Panc1 (cell line): ENCODE measurements around the gene DNASE1L1. TPM values are rescaled to one million over a fixed set of nuclear protein-coding genes. Genes with fewer than 3 reads are reported as not detected.

Experiments used
- ATAC-seq: fragments of 200-7000 bp; cut with Tn5 transposase; 2 replicates; pipeline ENCODE4 v1.9.1; 2020; ENCODE audit warnings: mild to moderate bottlenecking, moderate library complexity
- BruUV-seq: library from RNA; stranded (reverse); fragments of 400-500 nt; replicated peaks from 2 replicates; lab custom pipeline; 2021; lab: Mats Ljungman, UMichigan
- CTCF ChIA-PET: fragments of 300-600 bp; sonication (Branson Sonifier 250); formaldehyde crosslinking; loops from one replicate; lab custom pipeline; 2022; ENCODE audit warnings: antibody characterized with exemption; lab: Charles Lee
- POLR2A ChIA-PET: fragments of 300-600 bp; sonication (Branson Sonifier 250); formaldehyde crosslinking; loops from one replicate; lab custom pipeline; 2022; ENCODE audit warnings: antibody characterized with exemption; lab: Charles Lee
- DNase-seq: peaks from one replicate; pipeline ENCODE4 v3.0.0-alpha.2; 2010; ENCODE audit warnings: low read depth, low spot score
- H3K27ac ChIP-seq: 2 replicates; pipeline ENCODE4 v1.5.1; 2011; ENCODE audit warnings: mild to moderate bottlenecking, low read length, inconsistent platforms
- H3K27me3 ChIP-seq: fragments of 200-500 bp; sonication (Bioruptor generic); 2 replicates; pipeline ENCODE4 v1.6.0; 2014; ENCODE audit warnings: low read length, inconsistent platforms; ENCODE audit not compliant: control insufficient read depth, insufficient read depth
- H3K36me3 ChIP-seq: fragments of 200-500 bp; sonication (Bioruptor generic); 2 replicates; pipeline ENCODE4 v1.5.1; 2014; ENCODE audit warnings: inconsistent platforms, mild to moderate bottlenecking, low read length, moderate library complexity; ENCODE audit not compliant: control insufficient read depth, insufficient read depth
- H3K4me1 ChIP-seq: 2 replicates; pipeline ENCODE4 v1.5.1; 2011; ENCODE audit warnings: inconsistent platforms, mild to moderate bottlenecking, low read length, moderate library complexity; ENCODE audit not compliant: control insufficient read depth, insufficient read depth
- H3K4me3 ChIP-seq, 2 experiments: 2 replicates each; pipeline ENCODE4 v1.5.1; 2011 to 2012; ENCODE audit warnings: low read depth in 2 of 2, low read length in 2 of 2, mild to moderate bottlenecking in 2 of 2, inconsistent platforms in 1 of 2, moderate library complexity in 1 of 2
- H3K9me3 ChIP-seq: fragments of 200-500 bp; sonication (Bioruptor generic); 2 replicates; pipeline ENCODE4 v1.5.1; 2014; ENCODE audit warnings: low read depth, mild to moderate bottlenecking, inconsistent platforms, low read length, moderate library complexity; ENCODE audit not compliant: control insufficient read depth, insufficient read depth
- CTCF ChIP-seq: fragments of 450-650 bp; IDR thresholded peaks from 2 replicates; pipeline ENCODE4 v1.5.1; 2017; ENCODE audit warnings: mild to moderate bottlenecking
- POLR2AphosphoS5 ChIP-seq: IDR thresholded peaks from 2 replicates; pipeline ENCODE4 v1.6.1; 2012; ENCODE audit warnings: mild to moderate bottlenecking, low read depth, low read length, moderate library complexity
- REST ChIP-seq, 2 experiments: IDR thresholded peaks; 2 replicates each; pipeline ENCODE4 v1.6.1; 2011 to 2012; ENCODE audit warnings: low read depth in 2 of 2, control low read depth in 1 of 2, low read length in 1 of 2, mild to moderate bottlenecking in 1 of 2, moderate library complexity in 1 of 2; ENCODE audit not compliant: insufficient read depth in 1 of 2
- SIN3A ChIP-seq: IDR thresholded peaks from 2 replicates; pipeline ENCODE4 v1.6.1; 2012; ENCODE audit warnings: low read depth, mild to moderate bottlenecking, low read length, moderate library complexity, borderline replicate concordance; ENCODE audit not compliant: insufficient read depth
- TCF7L2 ChIP-seq: IDR thresholded peaks from 2 replicates; pipeline ENCODE4 v1.6.1; 2011; ENCODE audit warnings: mild to moderate bottlenecking, low read depth, low read length, inconsistent platforms
- in situ Hi-C: cut with HindIII; loops from 2 replicates; pipeline ENCODE4 v1.10.0; 2016; ENCODE audit warnings: low sequenced_read_pairs, low pct_unique_long_range_greater_than_20kb
- intact Hi-C: fragments of 100-400 bp; cut with micrococcal nuclease; formaldehyde crosslinking; loops from one replicate; pipeline ENCODE4 v1.10.0; 2022; ENCODE audit not compliant: unreplicated experiment
- total RNA-seq: library from RNA; stranded (reverse); gene quantifications from one replicate; pipeline ENCODE4 v1.2.1, GENCODE V29; 2021; ENCODE audit not compliant: unreplicated experiment

DNASE1L1 gene
- total RNA-seq, 1 experiment from 2014 or later = 60.4 TPM

GRCh38 chrX:154432210-154432609, 23.2 kb upstream of the DNASE1L1 start:
- CTCF ChIA-PET = no interaction called here
- no peak for DNase-seq
- Histone ChIP-seq H3K9me3 (no peaks in the 10 kb centered on the region), H3K4me3 (no peak overlapping the region), H3K27ac (no peak overlapping the region), H3K4me1 (peaks cover 25% of the 10 kb centered on the region), H3K36me3 (peaks cover 6% of the 10 kb centered on the region), H3K27me3 (no peaks in the 10 kb centered on the region)
- no TSS peak for BruUV-seq
- intact Hi-C loops (no loop called here), in situ Hi-C loops (no loop called here)
- POLR2A ChIA-PET = no interaction called here
- no peak for ATAC-seq
- TF ChIP-seq POLR2AphosphoS5 (no peak), REST (IDR thresholded peaks at IDR 0.05; ENCODE audit: insufficient read depth in 1 of 2, low read depth in 2 of 2, low read length in 1 of 2) (no peak), TCF7L2 (no peak), CTCF (no peak)

GRCh38 chrX:154431341-154431740, 22.3 kb upstream of the DNASE1L1 start:
- TF ChIP-seq POLR2AphosphoS5 = no peak
- no peak for TF ChIP-seq REST (IDR thresholded peaks at IDR 0.05; ENCODE audit: insufficient read depth in 1 of 2, low read depth in 2 of 2, low read length in 1 of 2)
- no peak for TF ChIP-seq CTCF
- no peak for TF ChIP-seq SIN3A
- TF ChIP-seq TCF7L2 = no peak
- Histone ChIP-seq H3K4me3 (no peak overlapping the region), H3K4me1 (peaks cover 26% of the 10 kb centered on the region), H3K36me3 (peaks cover 6% of the 10 kb centered on the region), H3K9me3 (no peaks in the 10 kb centered on the region), H3K27ac (no peak overlapping the region), H3K27me3 (no peaks in the 10 kb centered on the region)
- BruUV-seq = no TSS peak
- ATAC-seq (no peak), DNase-seq (no peak)
- POLR2A ChIA-PET = interaction anchor here (0.6 kb wide), 1 partner anchor 84 kb away, joined by 3 read pairs; no protein-coding TSS in a partner anchor
- in situ Hi-C loops = no loop called here
- CTCF ChIA-PET = no interaction called here
- intact Hi-C loops = no loop called here
